Endometrium (tissue), 2 donors: ENCODE data around the gene USP17L13.
"Not testable (repeated sequence)": the region's sequence is repeated elsewhere in the genome, so short reads cannot be mapped to it uniquely, and the experiment has no call there.

Source experiments
- FAIRE-seq: peaks from 2 replicates; lab custom pipeline; 2012; peaks lifted over from hg19 to GRCh38; lab: Jason Lieb, UNC
- donor health status: control.
- donor health status: control.

USP17L13 gene

GRCh38 chr4:9224596-9224995 lies at the start of gene USP17L13:
TSS of gene USP17L13 (plus strand) at chr4:9224896. CDS start at chr4:9224896, 0 bp downstream.
- not testable (repeated sequence) for FAIRE-seq

GRCh38 chr4:9210357-9210756 lies 14.3 kb upstream of the USP17L13 start, which contains the start of gene USP17L10:
TSS of gene USP17L10 (plus strand) at chr4:9210657. CDS start at chr4:9210657, 0 bp downstream.
- FAIRE-seq: not testable (repeated sequence)

GRCh38 chr4:9214701-9215100 lies 10.0 kb upstream of the USP17L13 start:
- not testable (repeated sequence) for FAIRE-seq

- FAIRE-seq: not testable (repeated sequence)
Observed at GRCh38 chr4:9215105-9215504, 9.6 kb upstream of the USP17L13 start, which contains the start of gene USP17L11. TSS of gene USP17L11 (plus strand) at chr4:9215405. CDS start at chr4:9215405, 0 bp downstream.

- FAIRE-seq: not testable (repeated sequence)
Observed at GRCh38 chr4:9219852-9220251, 4.8 kb upstream of the USP17L13 start, which contains the start of gene USP17L12. TSS of gene USP17L12 (plus strand) at chr4:9220152. CDS start at chr4:9220152, 0 bp downstream.

- not testable (repeated sequence) for FAIRE-seq
Observed at GRCh38 chr4:9230249-9230648, 5.6 kb downstream of the USP17L13 start.

- not testable (repeated sequence) for FAIRE-seq
Observed at GRCh38 chr4:9234085-9234484, 9.4 kb downstream of the USP17L13 start, which contains the start of gene USP17L15. TSS of gene USP17L15 (plus strand) at chr4:9234385. CDS start at chr4:9234385, 0 bp downstream.

- FAIRE-seq: not testable (repeated sequence)
Observed at GRCh38 chr4:9238461-9238860, 13.8 kb downstream of the USP17L13 start.

- FAIRE-seq: not testable (repeated sequence)
Observed at GRCh38 chr4:9243579-9243978, 18.9 kb downstream of the USP17L13 start, which contains the start of gene USP17L17. TSS of gene USP17L17 (plus strand) at chr4:9243879. CDS start at chr4:9243879, 0 bp downstream.

GRCh38 chr4:9247953-9248680 lies 23.4 kb downstream of the USP17L13 start, which contains the start of gene USP17L18:
TSS of gene USP17L18 (plus strand) at chr4:9248630. CDS start at chr4:9248630, 0 bp downstream.
- not testable (repeated sequence) for FAIRE-seq

GRCh38 chr4:9253078-9253477 lies 28.4 kb downstream of the USP17L13 start, which contains the start of gene USP17L19:
TSS of gene USP17L19 (plus strand) at chr4:9253378. CDS start at chr4:9253378, 0 bp downstream.
- not testable (repeated sequence) for FAIRE-seq

- FAIRE-seq: not testable (repeated sequence)
Observed at GRCh38 chr4:9257824-9258223, 33.1 kb downstream of the USP17L13 start, which contains the start of gene USP17L20. TSS of gene USP17L20 (plus strand) at chr4:9258124. CDS start at chr4:9258124, 0 bp downstream.

GRCh38 chr4:9262572-9262971 lies 37.9 kb downstream of the USP17L13 start, which contains the start of gene USP17L21:
TSS of gene USP17L21 (plus strand) at chr4:9262872. CDS start at chr4:9262872, 0 bp downstream.
- not testable (repeated sequence) for FAIRE-seq

GRCh38 chr4:9267319-9267718 lies 42.6 kb downstream of the USP17L13 start, which contains the start of gene USP17L22:
TSS of gene USP17L22 (plus strand) at chr4:9267619. CDS start at chr4:9267619, 0 bp downstream.
- FAIRE-seq: not testable (repeated sequence)

- FAIRE-seq: not testable (repeated sequence)
Observed at GRCh38 chr4:9271719-9272118, 47.0 kb downstream of the USP17L13 start.
